Mesenteric fat pad (tissue), 1 donor: ENCODE results near the gene PGGHG. TPM values are rescaled to one million over a fixed set of nuclear protein-coding genes. Genes with fewer than 3 reads are reported as not detected.

Source experiments
- DNase-seq: peaks from one replicate; pipeline ENCODE4 v3.0.0-alpha.2; 2020; ENCODE audit warnings: low spot score
- total RNA-seq: library from RNA; stranded (reverse); fragmentation: NEBNext Ultra II Directional; extraction: Animal tissue kit (Norgen Biotek cat#: 25700); gene quantifications from one replicate; pipeline ENCODE4 v1.2.1, GENCODE V29; 2021
- donor health status: DM: yes; HTN: yes; CAD: no.

Gene PGGHG
- total RNA-seq, 1 donor from 2014 or later = 25.2 TPM

GRCh38 chr11:269146-269890 lies 19.6 kb upstream of the PGGHG start:
- no peak for DNase-seq

GRCh38 chr11:270451-271318 lies 18.2 kb upstream of the PGGHG start:
- peak; percentile 84 for DNase-seq

DNA sequence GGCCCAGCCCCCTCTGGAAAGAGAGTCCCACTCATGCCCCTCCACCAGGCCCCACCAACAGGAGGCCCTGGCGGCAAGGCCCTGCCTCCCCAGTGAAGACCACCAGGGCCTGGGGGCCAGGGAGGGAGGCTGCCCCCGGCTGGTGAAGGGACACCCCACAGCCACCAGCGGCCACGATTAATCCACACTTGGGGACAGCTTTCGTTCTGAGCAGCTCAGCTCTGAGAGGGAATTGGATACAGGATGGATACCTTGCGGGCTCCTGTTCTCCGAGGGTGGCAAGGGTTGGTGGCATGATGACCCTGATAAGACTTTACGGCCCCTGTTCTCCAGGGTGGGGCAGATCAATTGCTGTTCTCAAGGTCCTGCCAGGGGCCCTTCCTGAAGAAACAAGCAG lies 17.6 kb upstream of the PGGHG start:
- peak; percentile 83 for DNase-seq

DNA sequence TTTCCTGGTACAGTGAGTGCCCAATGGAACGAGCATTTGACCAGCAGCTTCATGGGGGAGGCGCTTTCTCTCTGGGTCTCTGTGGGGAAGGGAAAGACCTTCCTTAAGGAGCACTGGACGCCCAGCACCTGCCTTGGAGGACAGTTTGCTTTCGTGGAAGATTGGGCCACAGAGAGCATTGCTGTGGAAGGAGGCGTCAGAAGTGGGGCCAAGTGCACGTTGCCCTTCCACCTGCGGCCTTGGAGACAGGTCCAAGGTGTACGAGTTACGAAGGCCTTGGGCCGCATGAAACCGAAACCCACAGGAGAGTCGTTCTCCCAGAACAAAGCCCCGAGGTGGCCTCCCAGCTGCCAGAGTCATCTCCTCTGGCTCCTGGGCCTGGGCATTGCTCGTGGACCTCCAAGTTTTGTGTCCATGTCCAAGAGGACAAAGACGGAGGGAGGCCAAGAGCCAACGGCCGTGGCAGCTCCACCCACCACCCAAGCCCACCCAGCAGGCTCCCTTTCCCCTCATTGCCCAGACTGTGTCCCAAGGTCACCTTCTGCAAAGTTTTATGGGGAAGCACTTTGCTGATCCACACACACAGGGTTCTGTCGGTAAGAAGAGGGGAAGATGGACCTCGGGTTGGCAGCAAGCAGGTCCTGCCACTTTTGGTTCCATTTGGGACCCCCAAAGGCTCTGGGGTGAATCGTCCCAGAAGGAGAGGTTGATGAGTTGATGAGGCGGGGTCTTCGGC lies 16.6 kb upstream of the PGGHG start:
- DNase-seq = no peak

- peak; percentile 67 for DNase-seq
Observed at GRCh38 chr11:272931-273198, 16.1 kb upstream of the PGGHG start.

- no peak for DNase-seq
Observed at GRCh38 chr11:276219-276618, 12.7 kb upstream of the PGGHG start.

GRCh38 chr11:278001-278951 lies 10.7 kb upstream of the PGGHG start, which contains the start of gene NLRP6:
TSS of gene NLRP6 (plus strand) at chr11:278407. CDS start at chr11:278570, 163 bp downstream.
- peak; percentile 87 for DNase-seq

DNA sequence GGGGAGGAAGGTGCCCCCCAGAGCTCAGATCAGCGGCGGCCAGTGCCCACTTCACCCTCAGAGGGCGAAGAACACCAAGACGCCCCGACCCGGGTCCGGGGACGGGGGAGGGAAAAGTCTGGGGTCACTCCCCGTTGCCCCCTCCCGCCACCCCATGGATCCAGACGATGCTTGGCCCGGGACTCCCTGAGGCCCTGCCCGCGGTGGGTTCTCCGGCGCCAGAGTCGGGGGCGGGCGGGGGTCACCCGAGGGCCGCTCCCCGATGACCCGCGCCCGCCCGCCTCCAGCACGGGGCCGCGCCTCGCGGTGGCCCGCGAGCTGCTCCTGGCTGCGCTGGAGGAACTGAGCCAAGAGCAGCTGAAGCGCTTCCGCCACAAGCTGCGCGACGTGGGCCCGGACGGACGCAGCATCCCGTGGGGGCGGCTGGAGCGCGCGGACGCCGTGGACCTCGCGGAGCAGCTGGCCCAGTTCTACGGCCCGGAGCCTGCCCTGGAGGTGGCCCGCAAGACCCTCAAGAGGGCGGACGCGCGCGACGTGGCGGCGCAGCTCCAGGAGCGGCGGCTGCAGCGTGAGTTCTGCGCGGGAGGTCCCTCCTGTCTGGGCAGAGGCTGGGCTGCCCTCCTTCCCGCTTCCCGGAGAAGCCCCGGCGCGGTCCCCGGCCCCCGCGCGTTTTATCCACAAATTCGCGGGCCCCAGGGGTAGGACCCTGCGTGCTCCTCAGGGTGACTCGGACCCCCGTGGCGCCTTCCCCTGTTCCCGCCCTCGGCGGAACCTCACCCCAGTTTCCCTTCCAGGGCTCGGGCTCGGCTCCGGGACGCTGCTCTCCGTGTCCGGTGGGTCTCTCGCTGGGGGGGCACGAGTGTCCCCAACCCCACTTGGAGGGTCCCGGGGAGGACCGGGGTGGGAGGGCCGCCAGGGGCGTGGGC lies 9.6 kb upstream of the PGGHG start:
- peak; percentile 87 for DNase-seq

DNA sequence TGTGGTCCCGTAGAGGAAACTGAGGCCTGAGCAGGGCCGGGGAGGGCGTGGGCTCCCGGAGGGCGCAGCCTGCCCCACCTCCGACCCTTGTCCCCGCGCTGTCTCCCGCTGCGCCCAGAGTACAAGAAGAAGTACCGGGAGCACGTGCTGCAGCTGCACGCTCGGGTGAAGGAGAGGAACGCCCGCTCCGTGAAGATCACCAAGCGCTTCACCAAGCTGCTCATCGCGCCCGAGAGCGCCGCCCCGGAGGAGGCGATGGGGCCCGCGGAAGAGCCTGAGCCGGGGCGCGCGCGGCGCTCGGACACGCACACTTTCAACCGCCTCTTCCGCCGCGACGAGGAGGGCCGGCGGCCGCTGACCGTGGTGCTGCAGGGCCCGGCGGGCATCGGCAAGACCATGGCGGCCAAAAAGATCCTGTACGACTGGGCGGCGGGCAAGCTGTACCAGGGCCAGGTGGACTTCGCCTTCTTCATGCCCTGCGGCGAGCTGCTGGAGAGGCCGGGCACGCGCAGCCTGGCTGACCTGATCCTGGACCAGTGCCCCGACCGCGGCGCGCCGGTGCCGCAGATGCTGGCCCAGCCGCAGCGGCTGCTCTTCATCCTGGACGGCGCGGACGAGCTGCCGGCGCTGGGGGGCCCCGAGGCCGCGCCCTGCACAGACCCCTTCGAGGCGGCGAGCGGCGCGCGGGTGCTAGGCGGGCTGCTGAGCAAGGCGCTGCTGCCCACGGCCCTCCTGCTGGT lies 8.8 kb upstream of the PGGHG start:
- peak; percentile 90 for DNase-seq

DNA sequence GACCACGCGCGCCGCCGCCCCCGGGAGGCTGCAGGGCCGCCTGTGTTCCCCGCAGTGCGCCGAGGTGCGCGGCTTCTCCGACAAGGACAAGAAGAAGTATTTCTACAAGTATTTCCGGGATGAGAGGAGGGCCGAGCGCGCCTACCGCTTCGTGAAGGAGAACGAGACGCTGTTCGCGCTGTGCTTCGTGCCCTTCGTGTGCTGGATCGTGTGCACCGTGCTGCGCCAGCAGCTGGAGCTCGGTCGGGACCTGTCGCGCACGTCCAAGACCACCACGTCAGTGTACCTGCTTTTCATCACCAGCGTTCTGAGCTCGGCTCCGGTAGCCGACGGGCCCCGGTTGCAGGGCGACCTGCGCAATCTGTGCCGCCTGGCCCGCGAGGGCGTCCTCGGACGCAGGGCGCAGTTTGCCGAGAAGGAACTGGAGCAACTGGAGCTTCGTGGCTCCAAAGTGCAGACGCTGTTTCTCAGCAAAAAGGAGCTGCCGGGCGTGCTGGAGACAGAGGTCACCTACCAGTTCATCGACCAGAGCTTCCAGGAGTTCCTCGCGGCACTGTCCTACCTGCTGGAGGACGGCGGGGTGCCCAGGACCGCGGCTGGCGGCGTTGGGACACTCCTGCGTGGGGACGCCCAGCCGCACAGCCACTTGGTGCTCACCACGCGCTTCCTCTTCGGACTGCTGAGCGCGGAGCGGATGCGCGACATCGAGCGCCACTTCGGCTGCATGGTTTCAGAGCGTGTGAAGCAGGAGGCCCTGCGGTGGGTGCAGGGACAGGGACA lies 8.0 kb upstream of the PGGHG start:
- DNase-seq = peak; percentile 83

DNA sequence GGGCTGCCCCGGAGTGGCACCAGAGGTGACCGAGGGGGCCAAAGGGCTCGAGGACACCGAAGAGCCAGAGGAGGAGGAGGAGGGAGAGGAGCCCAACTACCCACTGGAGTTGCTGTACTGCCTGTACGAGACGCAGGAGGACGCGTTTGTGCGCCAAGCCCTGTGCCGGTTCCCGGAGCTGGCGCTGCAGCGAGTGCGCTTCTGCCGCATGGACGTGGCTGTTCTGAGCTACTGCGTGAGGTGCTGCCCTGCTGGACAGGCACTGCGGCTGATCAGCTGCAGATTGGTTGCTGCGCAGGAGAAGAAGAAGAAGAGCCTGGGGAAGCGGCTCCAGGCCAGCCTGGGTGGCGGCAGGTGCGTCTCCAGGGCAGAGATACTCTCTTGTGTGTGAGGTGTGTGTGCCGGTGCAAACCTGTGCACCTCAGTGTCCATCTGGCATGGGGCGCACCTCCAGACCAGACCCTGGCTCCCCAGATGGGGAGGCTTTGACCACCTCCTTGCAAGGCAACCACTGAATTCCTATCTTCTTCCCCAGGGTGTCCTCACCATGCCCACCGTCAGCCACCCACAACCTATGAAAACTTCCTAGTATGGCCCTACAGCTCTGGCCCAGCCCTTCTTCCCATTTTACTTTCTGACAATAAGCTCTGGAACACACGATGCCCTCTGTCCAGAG lies 7.3 kb upstream of the PGGHG start:
- peak; percentile 89 for DNase-seq

DNA sequence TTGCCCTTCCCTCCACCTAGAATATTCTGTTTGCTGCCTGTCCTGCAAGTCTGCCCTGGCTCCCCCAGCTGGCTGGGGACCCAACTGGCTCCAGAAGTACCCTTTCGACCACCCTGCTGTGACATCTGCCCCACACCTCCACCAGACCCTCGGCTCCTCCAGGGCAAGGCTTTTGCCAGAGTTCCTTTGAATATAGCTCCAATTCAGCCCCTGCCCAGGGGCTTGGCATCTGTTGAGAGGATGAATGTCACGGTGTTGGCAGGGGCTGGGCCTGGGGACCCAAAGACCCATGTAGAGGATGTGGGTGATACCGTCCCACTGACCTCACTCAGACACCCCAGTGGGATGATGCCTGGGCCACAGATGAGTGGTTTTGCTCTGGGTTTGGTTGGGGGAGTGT lies 6.8 kb upstream of the PGGHG start:
- peak; percentile 64 for DNase-seq

GRCh38 chr11:282630-283360 lies 6.1 kb upstream of the PGGHG start:
- DNase-seq = peak; percentile 85

DNA sequence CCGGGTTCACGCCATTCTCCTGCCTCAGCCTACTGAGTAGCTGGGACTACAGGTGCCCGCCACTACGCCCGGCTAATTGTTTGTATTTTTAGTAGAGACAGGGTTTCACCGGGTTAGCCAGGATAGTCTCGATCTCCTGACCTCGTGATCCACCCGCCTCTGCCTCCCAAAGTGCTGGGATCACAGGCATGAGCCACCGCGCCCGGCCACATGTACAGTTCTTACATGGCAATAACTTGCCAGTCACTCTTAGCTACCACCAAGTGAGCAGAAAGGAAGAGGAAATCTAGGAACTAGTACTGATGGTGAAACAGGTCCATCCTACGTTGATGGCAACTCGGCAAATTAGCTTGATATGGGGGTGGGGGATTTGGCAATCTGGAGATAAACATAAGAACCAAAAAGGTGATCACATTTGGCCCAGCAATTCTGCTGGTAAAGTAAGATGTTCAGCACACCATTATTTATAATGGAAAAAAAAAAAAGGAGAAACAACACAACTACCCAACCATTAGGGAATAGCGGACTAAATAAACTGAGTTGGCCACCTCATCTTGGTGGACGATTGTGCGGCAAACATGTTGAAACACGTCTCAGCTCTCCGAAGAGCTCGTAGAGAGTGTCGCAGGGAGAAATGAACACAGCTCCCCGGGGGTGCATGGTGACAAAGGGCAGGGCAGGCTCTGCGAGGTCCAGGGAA lies 5.4 kb upstream of the PGGHG start:
- peak; percentile 14 for DNase-seq

- peak; percentile 84 for DNase-seq
Observed at GRCh38 chr11:284105-285020, 4.6 kb upstream of the PGGHG start.
